H1 (cell line): Measurements from ENCODE around the gene BABAM2. TPM values are rescaled to one million over a fixed set of nuclear protein-coding genes. Genes with fewer than 3 reads are reported as not detected.

Source experiments
- CTCF ChIA-PET: fragments of 300-600 bp; sonication (Branson Sonifier 250); formaldehyde crosslinking; loops from one replicate; lab custom pipeline; 2021; ENCODE audit not compliant: partially characterized antibody; lab: Charles Lee
- POLR2A ChIA-PET: fragments of 300-600 bp; sonication (Branson Sonifier 250); formaldehyde crosslinking; loops from one replicate; lab custom pipeline; 2021; ENCODE audit warnings: inconsistent platforms; ENCODE audit not compliant: partially characterized antibody; lab: Charles Lee
- DNase-seq, 2 experiments: peaks; one replicate each; pipeline versions ENCODE4 v3.0.0 to v3.0.0-alpha.2; 2010 to 2022; ENCODE audit warnings: low spot score in 2 of 2, low read depth in 1 of 2, mixed read lengths in 1 of 2
- FAIRE-seq: peaks from 2 replicates; lab custom pipeline; 2011; peaks lifted over from hg19 to GRCh38; lab: Jason Lieb, UNC
- H2AFZ ChIP-seq: 2 replicates; pipeline ENCODE4 v1.8.1; 2012; ENCODE audit warnings: low read length, inconsistent platforms
- H2AK5ac ChIP-seq: 2 replicates; pipeline ENCODE4 v1.6.1; 2013; ENCODE audit warnings: low read depth, low read length
- H2BK120ac ChIP-seq: replicated peaks from 2 replicates; pipeline ENCODE3; 2013; ENCODE audit warnings: low read depth, low read length, inconsistent platforms
- H2BK12ac ChIP-seq: 2 replicates; pipeline ENCODE4 v1.6.1; 2013; ENCODE audit warnings: low read depth, low read length
- H2BK15ac ChIP-seq: 2 replicates; pipeline ENCODE4 v1.6.1; 2013; ENCODE audit warnings: low read length
- H2BK20ac ChIP-seq: 2 replicates; pipeline ENCODE4 v1.6.1; 2013; ENCODE audit warnings: low read length
- H2BK5ac ChIP-seq: 2 replicates; pipeline ENCODE4 v1.6.1; 2013; ENCODE audit warnings: low read depth, low read length
- H3K14ac ChIP-seq: 2 replicates; pipeline ENCODE4 v1.6.1; 2013; ENCODE audit warnings: inconsistent platforms; ENCODE audit not compliant: insufficient read length
- H3K18ac ChIP-seq: 2 replicates; pipeline ENCODE4 v1.6.1; 2013; ENCODE audit warnings: low read length; ENCODE audit errors: extremely low read depth
- H3K23ac ChIP-seq: 2 replicates; pipeline ENCODE4 v1.6.1; 2013; ENCODE audit warnings: inconsistent platforms; ENCODE audit not compliant: insufficient read length
- H3K23me2 ChIP-seq: 2 replicates; pipeline ENCODE4 v1.6.1; 2013; ENCODE audit warnings: low read depth, low read length
- H3K27ac ChIP-seq: 2 replicates; pipeline ENCODE4 v1.6.1; 2011; ENCODE audit warnings: low read depth, low read length, inconsistent platforms
- H3K27me3 ChIP-seq, 4 experiments: replicated peaks in 1 of 4; 1 replicate in 1 of 4; 2 replicates in 3 of 4; pipeline versions ENCODE4 v1.6.1 to v1.8.1; 2011 to 2013; ENCODE audit warnings: low read length in 3 of 4, mild to moderate bottlenecking in 3 of 4, inconsistent platforms in 2 of 4, mixed read lengths in 2 of 4, moderate library complexity in 1 of 4; ENCODE audit not compliant: control insufficient read depth in 3 of 4, insufficient read depth in 3 of 4; ENCODE audit errors: extremely low read depth in 1 of 4
- H3K36me3 ChIP-seq, 4 experiments: 2 replicates each; pipeline versions ENCODE4 v1.6.1 to v1.8.1; 2011 to 2013; ENCODE audit warnings: mild to moderate bottlenecking in 4 of 4, low read length in 3 of 4, moderate library complexity in 2 of 4, control low read depth in 1 of 4, inconsistent platforms in 1 of 4; ENCODE audit not compliant: insufficient read depth in 4 of 4, control insufficient read depth in 2 of 4
- H3K4ac ChIP-seq: replicated peaks from 2 replicates; pipeline ENCODE3; 2013; ENCODE audit warnings: low read length, low read depth, mixed read lengths, inconsistent platforms; ENCODE audit not compliant: insufficient read length
- H3K4me1 ChIP-seq, 4 experiments: replicated peaks in 1 of 4; 1 replicate in 1 of 4; 2 replicates in 3 of 4; pipeline versions ENCODE4 v1.6.1 to v1.8.1; 2011 to 2013; ENCODE audit warnings: low read length in 3 of 4, inconsistent platforms in 2 of 4, mixed read lengths in 1 of 4; ENCODE audit not compliant: insufficient read depth in 4 of 4, control insufficient read depth in 3 of 4
- H3K4me2 ChIP-seq, 2 experiments: 2 replicates each; pipeline versions ENCODE4 v1.6.1 to v1.8.1; 2011 to 2013; ENCODE audit warnings: low read depth in 2 of 2, low read length in 2 of 2, control low read depth in 1 of 2, inconsistent platforms in 1 of 2, mild to moderate bottlenecking in 1 of 2; ENCODE audit not compliant: insufficient read depth in 1 of 2
- H3K4me3 ChIP-seq, 4 experiments: fragments of 200-600, 300-600 bp in 1 of 4; sonication (generic), shearing (Covaris generic), sonication (Bioruptor Twin) in 1 of 4; 2 replicates each; pipeline versions ENCODE4 v1.5.1 to v1.8.1; 2011 to 2016; ENCODE audit warnings: low read length in 4 of 4, low read depth in 3 of 4, control low read depth in 2 of 4, inconsistent platforms in 2 of 4, mild to moderate bottlenecking in 2 of 4, mixed read lengths in 1 of 4, moderate library complexity in 1 of 4; ENCODE audit not compliant: insufficient read depth in 2 of 4; ENCODE audit errors: extremely low read depth in 1 of 4
- H3K56ac ChIP-seq: replicated peaks from 2 replicates; pipeline ENCODE3; 2013; ENCODE audit warnings: low read depth, mild to moderate bottlenecking, mixed read lengths, low read length, inconsistent platforms; ENCODE audit not compliant: insufficient read length
- H3K79me1 ChIP-seq: 2 replicates; pipeline ENCODE4 v1.6.1; 2013; ENCODE audit warnings: low read depth, low read length, control low read depth
- H3K79me2 ChIP-seq, 2 experiments: 2 replicates each; pipeline versions ENCODE4 v1.6.1 to v1.8.1; 2012 to 2013; ENCODE audit warnings: low read length in 2 of 2, mild to moderate bottlenecking in 2 of 2, inconsistent platforms in 1 of 2; ENCODE audit not compliant: insufficient read depth in 2 of 2, control insufficient read depth in 1 of 2
- H3K9ac ChIP-seq, 4 experiments: replicated peaks in 1 of 4; 1 replicate in 1 of 4; 2 replicates in 3 of 4; pipeline versions ENCODE4 v1.6.1 to v1.8.1; 2011 to 2013; ENCODE audit warnings: low read depth in 3 of 4, low read length in 3 of 4, control low read depth in 2 of 4, mild to moderate bottlenecking in 2 of 4, moderate library complexity in 2 of 4, inconsistent platforms in 1 of 4; ENCODE audit errors: extremely low read depth in 1 of 4
- H3K9me3 ChIP-seq, 2 experiments: 2 replicates each; pipeline versions ENCODE4 v1.6.1 to v1.8.1; 2012 to 2013; ENCODE audit warnings: mild to moderate bottlenecking in 2 of 2, moderate library complexity in 2 of 2, control low read depth in 1 of 2, inconsistent platforms in 1 of 2, low read depth in 1 of 2, low read length in 1 of 2, mixed read lengths in 1 of 2; ENCODE audit not compliant: insufficient read depth in 2 of 2
- H4K20me1 ChIP-seq, 2 experiments: replicated peaks in 1 of 2; 2 replicates each; pipeline versions ENCODE3 to v1.8.1; 2011 to 2013; ENCODE audit warnings: inconsistent platforms in 2 of 2, low read length in 2 of 2, mild to moderate bottlenecking in 1 of 2; ENCODE audit not compliant: insufficient read depth in 2 of 2, control insufficient read depth in 1 of 2
- H4K5ac ChIP-seq: 2 replicates; pipeline ENCODE4 v1.6.1; 2013; ENCODE audit warnings: low read length, low read depth, mixed read lengths, inconsistent platforms; ENCODE audit not compliant: insufficient read length
- H4K8ac ChIP-seq: 2 replicates; pipeline ENCODE4 v1.8.0; 2013; ENCODE audit warnings: mild to moderate bottlenecking, moderate library complexity, low read length, inconsistent platforms; ENCODE audit not compliant: insufficient read depth; ENCODE audit errors: extremely low read depth
- H4K91ac ChIP-seq: replicated peaks from 2 replicates; pipeline ENCODE3; 2013; ENCODE audit warnings: low read length, mixed read lengths, inconsistent platforms; ENCODE audit not compliant: insufficient read length
- ASH2L ChIP-seq: fragments of 200-600, 300-600 bp; sonication (generic); IDR thresholded peaks from one replicate; pipeline ENCODE4 v1.7.1; 2017; ENCODE audit warnings: low read length
- SRF ChIP-seq: IDR thresholded peaks from 2 replicates; pipeline ENCODE4 v1.6.1; 2011; ENCODE audit warnings: mild to moderate bottlenecking, low read depth, low read length, moderate library complexity
- WGBS, 2 experiments: shearing (Covaris generic) in 1 of 2; methylation state at CpG; one replicate each; pipeline versions ENCODE4 v1.1.6 to v1.1.7; 2013 to 2015; ENCODE audit warnings: low lambda C conversion rate in 2 of 2, mixed read lengths in 2 of 2, inconsistent platforms in 1 of 2, low coverage in 1 of 2, missing lambda C conversion rate in 1 of 2; ENCODE audit not compliant: insufficient replicate concordance in 2 of 2, insufficient coverage in 1 of 2, insufficient read length in 1 of 2; ENCODE audit errors: extremely low coverage in 1 of 2, missing lambda C conversion rate in 1 of 2; 5-methylcytosine and 5-hydroxymethylcytosine counted together
- polyA plus RNA-seq, 7 experiments: library from polyadenylated mRNA; depleted of rRNA in 3 of 7; stranded (reverse) in 5 of 7; unstranded in 2 of 7; fragments of >200 nt in 5 of 7; fragments of 200-250 nt in 2 of 7; gene quantifications; 1 replicate in 5 of 7; 2 replicates in 1 of 7; 4 replicates in 1 of 7; pipeline versions ENCODE4 v1.2.1 to v1.2.3, GENCODE V29; 2011 to 2013; ENCODE audit warnings: missing spikeins in 2 of 7, mixed read lengths in 2 of 7
- total RNA-seq: library from RNA; stranded (reverse); fragmentation: NEBNext Ultra II Directional; extraction: Animal tissue kit (Norgen Biotek cat#: 25700); gene quantifications from 2 replicates; pipeline ENCODE4 v1.2.1, GENCODE V29; 2021
- TF ChIP-seq, protein P1 (sequence below), 3 experiments: IDR thresholded peaks; 1 replicate in 2 of 3; 2 replicates in 1 of 3; pipeline versions ENCODE4 v1.5.1 to v1.6.1; 2011; ENCODE audit warnings: low read length in 3 of 3, mild to moderate bottlenecking in 3 of 3, inconsistent platforms in 2 of 3, low read depth in 1 of 3, moderate library complexity in 1 of 3; ENCODE audit not compliant: insufficient read depth in 1 of 3; ENCODE audit errors: control extremely low read depth in 1 of 3

Gene BABAM2
- total and polyA plus RNA-seq, 2 of the 8 experiments (the other 6 are each of a cell fraction or from before 2014, with no cell fraction given), result 15.8 to 20.9 TPM

- Histone ChIP-seq H3K23ac (no peak overlapping the region), H3K4me2 (no peak overlapping the region), H3K18ac (no peak overlapping the region), H4K5ac (no peak overlapping the region), H3K79me2 (no peaks in the 10 kb centered on the region), H3K27ac (no peak overlapping the region), H2BK5ac (no peak overlapping the region), H3K9me3 (no peaks in the 10 kb centered on the region), H3K56ac (no peak overlapping the region), H2BK12ac (0 out of 2 replicates have a peak overlapping the region, but pooled peaks have one; percentile 27), H3K79me1 (no peaks in the 10 kb centered on the region), H3K36me3 (no peaks in the 10 kb centered on the region), H3K23me2 (no peaks in the 10 kb centered on the region), H3K9ac (no peak overlapping the region), H4K8ac (no peak overlapping the region), H3K27me3 (no peaks in the 10 kb centered on the region), H3K14ac (no peak overlapping the region), H4K91ac (no peak overlapping the region), H3K4me3 (no peak overlapping the region), H2AFZ (no peak overlapping the region), H2BK15ac (no peak overlapping the region), H2AK5ac (no peak overlapping the region), H2BK120ac (no peak overlapping the region), H3K4me1 (peaks cover 0 to 9% (median 6%) of the 10 kb centered on the region in 4 experiments; a peak in 5 of 7 replicates), H2BK20ac (no peak overlapping the region), H4K20me1 (no peaks in the 10 kb centered on the region), H3K4ac (no peak overlapping the region)
- no peak for DNase-seq
- FAIRE-seq, result no peak
- ChIA-PET CTCF (interaction anchor here (0.6 to 1.7 kb wide), 5 partner anchors 10 to 188 kb away, joined by 3 to 4 read pairs (median 3); no protein-coding TSS in a partner anchor), POLR2A (interaction anchor here (0.7 kb wide), 1 partner anchor 340 kb away, joined by 4 read pairs; no protein-coding TSS in a partner anchor)
- TF ChIP-seq, protein P1, sequence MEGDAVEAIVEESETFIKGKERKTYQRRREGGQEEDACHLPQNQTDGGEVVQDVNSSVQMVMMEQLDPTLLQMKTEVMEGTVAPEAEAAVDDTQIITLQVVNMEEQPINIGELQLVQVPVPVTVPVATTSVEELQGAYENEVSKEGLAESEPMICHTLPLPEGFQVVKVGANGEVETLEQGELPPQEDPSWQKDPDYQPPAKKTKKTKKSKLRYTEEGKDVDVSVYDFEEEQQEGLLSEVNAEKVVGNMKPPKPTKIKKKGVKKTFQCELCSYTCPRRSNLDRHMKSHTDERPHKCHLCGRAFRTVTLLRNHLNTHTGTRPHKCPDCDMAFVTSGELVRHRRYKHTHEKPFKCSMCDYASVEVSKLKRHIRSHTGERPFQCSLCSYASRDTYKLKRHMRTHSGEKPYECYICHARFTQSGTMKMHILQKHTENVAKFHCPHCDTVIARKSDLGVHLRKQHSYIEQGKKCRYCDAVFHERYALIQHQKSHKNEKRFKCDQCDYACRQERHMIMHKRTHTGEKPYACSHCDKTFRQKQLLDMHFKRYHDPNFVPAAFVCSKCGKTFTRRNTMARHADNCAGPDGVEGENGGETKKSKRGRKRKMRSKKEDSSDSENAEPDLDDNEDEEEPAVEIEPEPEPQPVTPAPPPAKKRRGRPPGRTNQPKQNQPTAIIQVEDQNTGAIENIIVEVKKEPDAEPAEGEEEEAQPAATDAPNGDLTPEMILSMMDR (IDR thresholded peaks at IDR 0.05; ENCODE audit: control extremely low read depth in 1 of 3, insufficient read depth in 1 of 3, low read depth in 1 of 3, low read length in 3 of 3), result no peak
- TF ChIP-seq SRF (no peak), ASH2L (no peak)
- WGBS, 2 experiments, result 90% methylated on average over 4 of the region's 4 CpGs; no CpG with 5 or more reads in 1 of the 2 experiments
Observed at GRCh38 chr2:28279371-28279770, 388.8 kb downstream of the BABAM2 start.
